Measurements from ENCODE around the gene IRX1. TPM values are rescaled to one million over a fixed set of nuclear protein-coding genes. Genes with fewer than 3 reads are reported as not detected.

The IRX1 gene
- total and polyA plus RNA-seq, 12 donors, result 0.32 to 2.7 (median 1.1) TPM; not detected in 5

DNA sequence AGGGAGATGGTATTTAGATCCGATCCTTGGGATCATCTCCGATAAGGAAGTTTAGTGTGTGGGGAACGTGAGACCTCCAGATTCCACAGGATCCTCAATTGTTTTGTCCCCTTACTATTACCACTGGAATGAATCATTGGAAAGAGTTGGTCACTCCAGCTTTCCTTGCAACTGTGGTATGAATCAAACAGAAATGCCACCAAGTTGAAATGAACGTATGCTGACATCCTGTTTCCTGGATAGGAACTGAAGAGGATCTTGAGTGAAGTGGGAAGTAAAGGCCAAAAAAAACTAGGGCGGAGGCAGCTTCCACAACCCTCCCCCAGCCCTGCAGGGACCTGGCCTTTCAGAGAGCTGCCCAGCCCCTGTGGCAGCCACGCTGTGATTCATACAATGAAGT is 23.9 kb downstream of the IRX1 start:
- DNase-seq (no peak), ATAC-seq (no peak)
- TF ChIP-seq, protein P1, sequence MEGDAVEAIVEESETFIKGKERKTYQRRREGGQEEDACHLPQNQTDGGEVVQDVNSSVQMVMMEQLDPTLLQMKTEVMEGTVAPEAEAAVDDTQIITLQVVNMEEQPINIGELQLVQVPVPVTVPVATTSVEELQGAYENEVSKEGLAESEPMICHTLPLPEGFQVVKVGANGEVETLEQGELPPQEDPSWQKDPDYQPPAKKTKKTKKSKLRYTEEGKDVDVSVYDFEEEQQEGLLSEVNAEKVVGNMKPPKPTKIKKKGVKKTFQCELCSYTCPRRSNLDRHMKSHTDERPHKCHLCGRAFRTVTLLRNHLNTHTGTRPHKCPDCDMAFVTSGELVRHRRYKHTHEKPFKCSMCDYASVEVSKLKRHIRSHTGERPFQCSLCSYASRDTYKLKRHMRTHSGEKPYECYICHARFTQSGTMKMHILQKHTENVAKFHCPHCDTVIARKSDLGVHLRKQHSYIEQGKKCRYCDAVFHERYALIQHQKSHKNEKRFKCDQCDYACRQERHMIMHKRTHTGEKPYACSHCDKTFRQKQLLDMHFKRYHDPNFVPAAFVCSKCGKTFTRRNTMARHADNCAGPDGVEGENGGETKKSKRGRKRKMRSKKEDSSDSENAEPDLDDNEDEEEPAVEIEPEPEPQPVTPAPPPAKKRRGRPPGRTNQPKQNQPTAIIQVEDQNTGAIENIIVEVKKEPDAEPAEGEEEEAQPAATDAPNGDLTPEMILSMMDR (IDR thresholded peaks at IDR 0.05), result no peak
- Histone ChIP-seq H3K27ac (no peak overlapping the region), H3K4me3 (no peak overlapping the region), H3K27me3 (peaks cover 0 to 33% (median 11%) of the 10 kb centered on the region in 7 donors), H3K36me3 (no peaks in the 10 kb centered on the region), H3K9me3 (no peaks in the 10 kb centered on the region), H3K4me1 (no peaks in the 10 kb centered on the region)
- WGBS, 2 donors, result 49 to 55% methylated on average over 6 of the region's 6 CpGs
- intact Hi-C loops (cut with DNase I), result no loop called here

DNA sequence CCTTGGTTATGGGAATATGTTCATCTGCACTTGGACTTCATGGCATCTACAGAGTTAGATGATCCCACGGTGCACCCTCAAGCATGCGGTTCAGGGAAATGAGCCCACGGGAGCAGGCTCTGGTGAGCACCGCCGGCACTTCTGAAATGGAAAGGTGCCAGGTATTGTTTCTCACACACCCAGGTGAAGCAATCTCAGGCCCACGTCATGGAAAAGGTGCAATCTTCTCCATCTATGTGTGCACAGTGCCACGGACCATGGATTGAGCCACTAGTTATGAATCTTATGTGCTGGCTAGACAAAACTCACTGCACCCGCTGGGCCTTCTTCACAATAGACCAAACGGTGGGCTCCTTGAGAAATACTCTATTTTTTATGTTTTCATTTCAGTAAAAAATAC is 27.3 kb downstream of the IRX1 start:
- Histone ChIP-seq H3K36me3 (no peaks in the 10 kb centered on the region), H3K4me1 (no peaks in the 10 kb centered on the region), H3K27ac (no peak overlapping the region), H3K4me3 (no peak overlapping the region), H3K9me3 (no peaks in the 10 kb centered on the region), H3K27me3 (peaks cover 0 to 13% (median 6%) of the 10 kb centered on the region in 7 donors)
- 79 to 86% methylated on average over 9 of the region's 9 CpGs for WGBS, 2 donors
- no peak for ATAC-seq
- TF ChIP-seq, protein P1 (IDR thresholded peaks at IDR 0.05), result no peak
- no peak for DNase-seq
- intact Hi-C loops (cut with DNase I), result no loop called here

DNA sequence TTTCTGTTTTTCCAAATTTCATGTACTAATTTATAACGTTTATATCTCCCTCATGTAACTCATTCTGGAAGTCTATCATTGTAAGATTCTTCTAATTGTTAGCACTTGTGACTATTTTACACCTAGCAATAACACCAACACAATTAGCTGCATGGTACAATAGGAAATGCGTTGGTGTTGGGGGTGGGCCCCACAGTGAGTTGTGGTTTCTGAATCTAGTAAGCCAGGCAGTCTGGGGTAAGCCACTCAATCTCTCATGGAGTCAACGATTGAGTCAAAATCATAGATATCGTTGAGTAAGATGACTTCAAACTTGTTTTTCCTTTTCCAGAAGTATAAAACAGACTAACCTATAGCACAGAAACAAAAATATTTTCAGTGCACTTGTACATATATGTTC is 30.0 kb downstream of the IRX1 start:
- H3K9me3 ChIP-seq, result no peaks in the 10 kb centered on the region
- H3K36me3 ChIP-seq, result no peaks in the 10 kb centered on the region
- no peaks in the 10 kb centered on the region for H3K4me1 ChIP-seq
- intact Hi-C loops (cut with DNase I), result no loop called here
- TF ChIP-seq, protein P1 (IDR thresholded peaks at IDR 0.05), result no peak
- 81 to 82% methylated on average over 4 of the region's 4 CpGs for WGBS, 2 donors
- no peak overlapping the region for H3K27ac ChIP-seq
- DNase-seq (no peak), ATAC-seq (no peak)
- H3K4me3 ChIP-seq, result no peak overlapping the region
- H3K27me3 ChIP-seq, result peaks cover 0 to 5% (median 0%) of the 10 kb centered on the region in 7 donors

DNA sequence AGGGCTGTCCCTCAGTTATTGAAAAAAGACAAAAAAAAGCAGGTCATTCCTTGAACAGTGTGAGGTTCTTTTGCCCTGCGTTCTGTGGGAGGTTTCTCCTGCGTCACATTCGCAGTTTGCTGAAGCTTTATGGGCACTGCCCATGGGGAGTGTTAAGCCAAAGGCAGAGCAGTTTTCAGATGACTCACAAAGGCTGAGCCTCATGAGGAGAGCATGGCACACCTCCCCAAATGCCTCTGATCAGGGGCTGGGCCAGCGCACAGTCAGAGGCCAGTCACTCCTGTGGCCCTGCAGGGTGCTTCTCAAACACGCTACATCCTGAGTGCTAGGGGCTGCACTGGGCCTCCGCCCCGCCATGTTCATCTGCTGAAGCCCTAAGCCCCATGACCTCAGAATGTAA is 38.4 kb downstream of the IRX1 start:
- DNase-seq, result no peak
- 94 to 97% methylated on average over 7 of the region's 7 CpGs for WGBS, 2 donors
- Histone ChIP-seq H3K4me3 (no peak overlapping the region), H3K4me1 (no peaks in the 10 kb centered on the region), H3K9me3 (peaks cover 0 to 5% (median 0%) of the 10 kb centered on the region in 11 donors), H3K27me3 (peaks cover 0 to 9% (median 0%) of the 10 kb centered on the region in 7 donors), H3K36me3 (no peaks in the 10 kb centered on the region), H3K27ac (no peak overlapping the region)
- intact Hi-C loops (cut with DNase I), result no loop called here
- TF ChIP-seq, protein P1 (IDR thresholded peaks at IDR 0.05), result no peak
- no peak for ATAC-seq

All from heart right ventricle (tissue), 16 donors.